ENCODE results near the gene RETN.

GRCh38 chr19:7698583-7698982 lies 29.7 kb downstream of the RETN start:
- TF ChIP-seq POLR2A (IDR thresholded peaks at IDR 0.05; ENCODE audit: low read depth, low read length) (no peak), CTCF (IDR thresholded peaks at IDR 0.05; ENCODE audit: extremely low read depth in 1 of 2, insufficient read depth in 1 of 2, low read depth in 1 of 2, low read length in 2 of 2) (no peak), POLR2AphosphoS5 (IDR thresholded peaks at IDR 0.05; ENCODE audit: insufficient read depth, low read depth, low read length) (no peak), FOS (IDR thresholded peaks at IDR 0.05; ENCODE audit: borderline replicate concordance, insufficient read depth, low read length) (no peak), MYC (IDR thresholded peaks at IDR 0.05; ENCODE audit: low read depth, low read length) (no peak)

Data from endothelial cell of umbilical vein (primary cell).